Stomach (tissue), 4 donors: ENCODE results near the gene SLC6A8.

Source experiments
- POLR2A ChIP-seq, 4 donors: fragments of 450-650 bp; IDR thresholded peaks; one replicate each; pipeline ENCODE4 v1.6.1; 2016; ENCODE audit warnings: antibody characterized with exemption in 4 of 4, control low read depth in 2 of 4, mild to moderate bottlenecking in 1 of 4, moderate library complexity in 1 of 4
- TF ChIP-seq, protein P1 (sequence below), 7 experiments: fragments of 450-650 bp in 4 of 7; fragments of 200-600 bp in 3 of 7; sonication (generic) in 3 of 7; IDR thresholded peaks; one replicate each; pipeline ENCODE4 v1.5.1; 2016 to 2019; ENCODE audit warnings: antibody characterized with exemption in 7 of 7, control low read depth in 2 of 7, mild to moderate bottlenecking in 1 of 7

DNA sequence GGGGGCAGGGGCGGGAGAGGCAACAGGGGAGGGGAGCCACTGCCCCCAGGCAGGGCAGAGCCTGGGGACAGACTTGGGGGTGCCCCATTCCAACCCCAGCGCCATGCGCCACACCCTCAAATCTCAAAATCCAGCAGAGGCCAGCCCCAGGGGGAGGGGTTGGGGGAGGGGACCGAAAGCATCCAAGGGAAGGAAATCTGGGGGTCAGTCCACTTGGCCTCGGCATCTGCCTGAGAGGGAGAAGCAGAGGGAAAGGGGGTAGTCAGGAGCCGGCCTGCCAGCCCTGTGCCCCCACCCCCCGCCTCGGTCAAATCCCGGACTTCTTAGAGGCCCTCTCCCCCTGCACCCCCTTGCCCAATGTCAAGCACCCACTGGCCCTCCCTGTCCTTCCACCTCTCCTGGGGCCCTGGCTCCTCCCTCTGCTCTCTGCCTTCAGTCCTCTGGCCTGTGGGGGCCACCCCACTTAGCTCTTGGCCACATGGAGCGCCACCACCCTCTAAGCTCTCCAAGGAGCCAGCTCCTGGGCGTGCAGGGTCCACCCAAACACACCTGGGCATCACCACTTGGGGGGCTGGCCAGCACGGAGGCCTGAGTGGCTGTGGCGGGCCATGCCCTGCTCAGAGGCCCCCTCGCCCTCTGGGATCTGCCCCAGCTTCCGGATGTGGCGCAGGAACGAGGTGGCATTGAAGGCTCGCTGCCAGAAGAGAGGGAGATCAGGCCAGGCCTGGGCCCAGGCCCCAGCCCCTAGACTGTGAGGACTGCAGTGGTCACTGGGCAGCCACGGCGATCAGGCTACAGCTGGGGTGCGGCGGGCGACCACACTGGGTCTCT lies 17.6 kb upstream of the SLC6A8 start:
- TF ChIP-seq, protein P1, sequence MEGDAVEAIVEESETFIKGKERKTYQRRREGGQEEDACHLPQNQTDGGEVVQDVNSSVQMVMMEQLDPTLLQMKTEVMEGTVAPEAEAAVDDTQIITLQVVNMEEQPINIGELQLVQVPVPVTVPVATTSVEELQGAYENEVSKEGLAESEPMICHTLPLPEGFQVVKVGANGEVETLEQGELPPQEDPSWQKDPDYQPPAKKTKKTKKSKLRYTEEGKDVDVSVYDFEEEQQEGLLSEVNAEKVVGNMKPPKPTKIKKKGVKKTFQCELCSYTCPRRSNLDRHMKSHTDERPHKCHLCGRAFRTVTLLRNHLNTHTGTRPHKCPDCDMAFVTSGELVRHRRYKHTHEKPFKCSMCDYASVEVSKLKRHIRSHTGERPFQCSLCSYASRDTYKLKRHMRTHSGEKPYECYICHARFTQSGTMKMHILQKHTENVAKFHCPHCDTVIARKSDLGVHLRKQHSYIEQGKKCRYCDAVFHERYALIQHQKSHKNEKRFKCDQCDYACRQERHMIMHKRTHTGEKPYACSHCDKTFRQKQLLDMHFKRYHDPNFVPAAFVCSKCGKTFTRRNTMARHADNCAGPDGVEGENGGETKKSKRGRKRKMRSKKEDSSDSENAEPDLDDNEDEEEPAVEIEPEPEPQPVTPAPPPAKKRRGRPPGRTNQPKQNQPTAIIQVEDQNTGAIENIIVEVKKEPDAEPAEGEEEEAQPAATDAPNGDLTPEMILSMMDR (IDR thresholded peaks at IDR 0.05) = no peak
- TF ChIP-seq POLR2A (IDR thresholded peaks at IDR 0.05) = no peak
